HepG2 (cell line): Measurements from ENCODE around the gene LAMC3.

Experiments used
- ARID3A ChIP-seq: IDR thresholded peaks from 2 replicates; pipeline ENCODE4 v1.6.1; 2012; ENCODE audit warnings: low read depth, low read length, improper control_type of control experiment
- ARID5B ChIP-seq: IDR thresholded peaks from 2 replicates; pipeline ENCODE4 v1.4.0; 2020; ENCODE audit warnings: mild to moderate bottlenecking, missing genetic modification reagents
- CTCF ChIP-seq: sonication (generic); formaldehyde crosslinking; IDR thresholded peaks from 2 replicates; pipeline ENCODE4 v1.5.0; 2020; ENCODE audit warnings: mild to moderate bottlenecking, missing genetic modification reagents, moderate library complexity
- ETV6 ChIP-seq: sonication (generic); formaldehyde crosslinking; conservative IDR thresholded peaks from 2 replicates; pipeline ENCODE4 v1.4.0; 2020; ENCODE audit warnings: missing genetic modification reagents
- IRF2 ChIP-seq: IDR thresholded peaks from 2 replicates; pipeline ENCODE4 v1.6.1; 2018; ENCODE audit warnings: missing genetic modification reagents, missing compliant biosample characterization
- MAFF ChIP-seq: IDR thresholded peaks from 2 replicates; pipeline ENCODE4 v1.6.1; 2011; ENCODE audit warnings: low read depth, low read length, improper control_type of control experiment
- ZBTB21 ChIP-seq: sonication (generic); formaldehyde crosslinking; IDR thresholded peaks from 2 replicates; pipeline ENCODE4 v1.4.0; 2020; ENCODE audit warnings: missing genetic modification reagents
- ZNF263 ChIP-seq: sonication (generic); formaldehyde crosslinking; IDR thresholded peaks from 2 replicates; pipeline ENCODE4 v1.4.0; 2020; ENCODE audit warnings: missing genetic modification reagents
- ZNF282 ChIP-seq: fragments of 450-650 bp; IDR thresholded peaks from 2 replicates; pipeline ENCODE4 v1.6.1; 2018; ENCODE audit not compliant: partially characterized antibody
- TF ChIP-seq, protein P1 (sequence below): sonication (generic); formaldehyde crosslinking; IDR thresholded peaks from one replicate; pipeline ENCODE4 v1.5.1; 2020; ENCODE audit warnings: mild to moderate bottlenecking, missing genetic modification reagents; ENCODE audit errors: not compliant biosample characterization

DNA sequence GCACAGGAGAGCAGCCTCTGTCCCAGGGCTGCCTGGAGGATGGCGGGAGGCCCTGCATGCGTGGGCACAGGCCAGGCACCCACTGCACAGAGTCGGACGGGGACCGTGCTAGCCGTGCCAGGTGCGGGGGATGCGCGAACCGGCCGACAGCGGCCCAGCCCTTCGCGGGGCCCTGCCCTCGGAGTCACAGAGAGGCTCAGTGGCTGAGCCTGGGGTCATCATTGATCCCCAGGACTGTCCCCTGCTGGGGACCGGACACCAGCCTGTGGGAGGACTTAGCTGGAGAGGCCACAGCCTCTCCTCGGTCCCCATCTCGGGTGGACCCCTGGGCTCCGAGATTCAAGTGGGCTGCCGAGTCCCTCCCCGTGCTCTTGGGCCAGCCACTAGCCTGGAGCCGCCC, 19.1 kb upstream of the LAMC3 start:
- no peak for TF ChIP-seq ARID3A
- no peak for TF ChIP-seq CTCF (CRISPR knock-in tag)
- no peak for TF ChIP-seq ZBTB21 (CRISPR knock-in tag)
- TF ChIP-seq ETV6 = no peak
- TF ChIP-seq ZNF282 = no peak
- no peak for TF ChIP-seq ZNF263 (CRISPR knock-in tag)
- no peak for TF ChIP-seq ARID5B
- TF ChIP-seq MAFF = no peak
- TF ChIP-seq, protein P1, sequence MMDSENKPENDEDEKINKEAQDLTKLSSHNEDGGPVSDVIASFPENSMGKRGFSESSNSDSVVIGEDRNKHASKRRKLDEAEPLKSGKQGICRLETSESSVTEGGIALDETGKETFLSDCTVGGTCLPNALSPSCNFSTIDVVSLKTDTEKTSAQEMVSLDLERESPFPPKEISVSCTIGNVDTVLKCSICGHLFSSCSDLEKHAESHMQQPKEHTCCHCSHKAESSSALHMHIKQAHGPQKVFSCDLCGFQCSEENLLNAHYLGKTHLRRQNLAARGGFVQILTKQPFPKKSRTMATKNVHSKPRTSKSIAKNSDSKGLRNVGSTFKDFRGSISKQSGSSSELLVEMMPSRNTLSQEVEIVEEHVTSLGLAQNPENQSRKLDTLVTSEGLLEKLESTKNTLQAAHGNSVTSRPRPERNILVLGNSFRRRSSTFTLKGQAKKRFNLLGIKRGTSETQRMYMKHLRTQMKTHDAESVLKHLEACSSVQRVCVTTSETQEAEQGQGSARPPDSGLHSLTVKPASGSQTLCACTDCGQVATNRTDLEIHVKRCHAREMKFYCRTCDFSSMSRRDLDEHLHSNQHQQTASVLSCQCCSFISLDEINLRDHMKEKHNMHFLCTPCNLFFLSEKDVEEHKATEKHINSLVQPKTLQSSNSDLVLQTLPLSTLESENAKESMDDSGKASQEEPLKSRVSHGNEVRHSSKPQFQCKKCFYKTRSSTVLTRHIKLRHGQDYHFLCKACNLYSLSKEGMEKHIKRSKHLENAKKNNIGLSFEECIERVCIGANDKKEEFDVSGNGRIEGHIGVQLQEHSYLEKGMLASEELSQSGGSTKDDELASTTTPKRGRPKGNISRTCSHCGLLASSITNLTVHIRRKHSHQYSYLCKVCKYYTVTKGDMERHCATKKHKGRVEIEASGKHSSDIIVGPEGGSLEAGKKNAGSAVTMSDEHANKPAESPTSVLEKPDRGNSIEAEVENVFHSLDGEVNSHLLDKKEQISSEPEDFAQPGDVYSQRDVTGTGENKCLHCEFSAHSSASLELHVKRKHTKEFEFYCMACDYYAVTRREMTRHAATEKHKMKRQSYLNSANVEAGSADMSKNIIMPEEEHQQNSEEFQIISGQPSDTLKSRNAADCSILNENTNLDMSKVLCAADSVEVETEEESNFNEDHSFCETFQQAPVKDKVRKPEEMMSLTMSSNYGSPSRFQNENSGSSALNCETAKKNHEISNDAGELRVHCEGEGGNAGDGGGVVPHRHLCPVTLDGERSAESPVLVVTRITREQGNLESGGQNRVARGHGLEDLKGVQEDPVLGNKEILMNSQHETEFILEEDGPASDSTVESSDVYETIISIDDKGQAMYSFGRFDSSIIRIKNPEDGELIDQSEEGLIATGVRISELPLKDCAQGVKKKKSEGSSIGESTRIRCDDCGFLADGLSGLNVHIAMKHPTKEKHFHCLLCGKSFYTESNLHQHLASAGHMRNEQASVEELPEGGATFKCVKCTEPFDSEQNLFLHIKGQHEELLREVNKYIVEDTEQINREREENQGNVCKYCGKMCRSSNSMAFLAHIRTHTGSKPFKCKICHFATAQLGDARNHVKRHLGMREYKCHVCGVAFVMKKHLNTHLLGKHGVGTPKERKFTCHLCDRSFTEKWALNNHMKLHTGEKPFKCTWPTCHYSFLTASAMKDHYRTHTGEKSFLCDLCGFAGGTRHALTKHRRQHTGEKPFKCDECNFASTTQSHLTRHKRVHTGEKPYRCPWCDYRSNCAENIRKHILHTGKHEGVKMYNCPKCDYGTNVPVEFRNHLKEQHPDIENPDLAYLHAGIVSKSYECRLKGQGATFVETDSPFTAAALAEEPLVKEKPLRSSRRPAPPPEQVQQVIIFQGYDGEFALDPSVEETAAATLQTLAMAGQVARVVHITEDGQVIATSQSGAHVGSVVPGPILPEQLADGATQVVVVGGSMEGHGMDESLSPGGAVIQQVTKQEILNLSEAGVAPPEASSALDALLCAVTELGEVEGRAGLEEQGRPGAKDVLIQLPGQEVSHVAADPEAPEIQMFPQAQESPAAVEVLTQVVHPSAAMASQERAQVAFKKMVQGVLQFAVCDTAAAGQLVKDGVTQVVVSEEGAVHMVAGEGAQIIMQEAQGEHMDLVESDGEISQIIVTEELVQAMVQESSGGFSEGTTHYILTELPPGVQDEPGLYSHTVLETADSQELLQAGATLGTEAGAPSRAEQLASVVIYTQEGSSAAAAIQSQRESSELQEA (CRISPR knock-in tag) = no peak
- no peak for TF ChIP-seq IRF2
